Immature natural killer cell (primary cell): ENCODE measurements around the gene GLB1L2. TPM values are rescaled to one million over a fixed set of nuclear protein-coding genes. Genes with fewer than 3 reads are reported as not detected.
"Not testable (repeated sequence)": the region's sequence is repeated elsewhere in the genome, so short reads cannot be mapped to it uniquely, and the experiment has no call there.

ENCODE experiments used
- DNase-seq, 3 donors: peaks; one replicate each; pipeline ENCODE4 v3.0.0; 2022; ENCODE audit warnings: mixed read lengths in 1 of 3
- H3K27ac Mint-ChIP-seq, 6 donors: one replicate each; pipeline ENCODE4 v1.8.0; 2020; ENCODE audit warnings: mixed read lengths in 6 of 6, mild to moderate bottlenecking in 5 of 6, inconsistent platforms in 4 of 6, moderate library complexity in 3 of 6
- H3K27me3 Mint-ChIP-seq, 3 donors: one replicate each; pipeline ENCODE4 v1.8.0; 2020 to 2021; ENCODE audit warnings: low read depth in 3 of 3, mild to moderate bottlenecking in 3 of 3, mixed read lengths in 3 of 3, moderate library complexity in 3 of 3, inconsistent platforms in 1 of 3
- H3K36me3 Mint-ChIP-seq, 3 donors: one replicate each; pipeline ENCODE4 v1.8.0; 2020; ENCODE audit warnings: mixed read lengths in 3 of 3, inconsistent platforms in 2 of 3, mild to moderate bottlenecking in 2 of 3
- H3K4me1 Mint-ChIP-seq, 2 donors: one replicate each; pipeline ENCODE4 v1.8.0; 2020; ENCODE audit warnings: inconsistent platforms in 2 of 2, mild to moderate bottlenecking in 2 of 2, mixed read lengths in 2 of 2, moderate library complexity in 1 of 2
- H3K4me3 Mint-ChIP-seq, 5 donors: one replicate each; pipeline ENCODE4 v1.8.0; 2020; ENCODE audit warnings: mild to moderate bottlenecking in 5 of 5, mixed read lengths in 5 of 5, inconsistent platforms in 3 of 5, moderate library complexity in 3 of 5
- H3K9me3 Mint-ChIP-seq, 6 donors: one replicate each; pipeline ENCODE4 v1.8.0; 2020; ENCODE audit warnings: mild to moderate bottlenecking in 6 of 6, mixed read lengths in 6 of 6, inconsistent platforms in 4 of 6, moderate library complexity in 3 of 6
- polyA plus RNA-seq, 3 donors: library from polyadenylated mRNA; unstranded; fragments of 300-500 nt; fragmentation: Illumina TruSeq; gene quantifications; one replicate each; pipeline ENCODE4 v1.2.3, GENCODE V29; 2021

Gene GLB1L2
- polyA plus RNA-seq, 3 donors from 2014 or later = 1.4 to 1.7 TPM; not detected in 1

DNA sequence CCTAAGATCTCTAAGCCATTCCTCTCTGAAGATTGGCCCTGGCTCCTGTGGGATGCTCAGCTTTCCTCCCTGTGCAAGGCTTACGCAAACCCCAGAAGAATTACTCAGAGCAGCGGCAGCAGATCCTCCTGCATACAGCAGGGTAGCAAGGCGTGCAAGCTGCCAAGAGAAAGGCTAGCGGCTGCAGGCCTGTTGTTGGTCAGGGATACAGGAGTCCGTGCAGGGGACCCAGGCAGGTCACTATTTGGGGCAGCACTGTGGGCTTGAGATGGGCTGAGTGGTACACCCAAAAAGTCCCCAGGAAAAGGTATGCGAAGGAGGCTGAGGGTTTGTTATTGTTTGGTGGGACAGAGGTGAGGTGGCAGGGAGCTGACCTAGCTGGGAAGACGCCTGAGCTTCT, 1.5 kb downstream of the GLB1L2 start:
- DNase-seq = no peak
- no peaks in the 10 kb centered on the region for H3K36me3 Mint-ChIP-seq
- no peak overlapping the region for H3K27ac Mint-ChIP-seq
- peak overlapping the region in 4 of 5 donors; percentile 47 to 80 (median 76) for H3K4me3 Mint-ChIP-seq
- H3K9me3 Mint-ChIP-seq = no peaks in the 10 kb centered on the region
- peaks cover 9 to 12% (median 11%) of the 10 kb centered on the region in 3 donors for H3K27me3 Mint-ChIP-seq
- peaks cover 13 to 19% of the 10 kb centered on the region in 2 donors for H3K4me1 Mint-ChIP-seq

DNA sequence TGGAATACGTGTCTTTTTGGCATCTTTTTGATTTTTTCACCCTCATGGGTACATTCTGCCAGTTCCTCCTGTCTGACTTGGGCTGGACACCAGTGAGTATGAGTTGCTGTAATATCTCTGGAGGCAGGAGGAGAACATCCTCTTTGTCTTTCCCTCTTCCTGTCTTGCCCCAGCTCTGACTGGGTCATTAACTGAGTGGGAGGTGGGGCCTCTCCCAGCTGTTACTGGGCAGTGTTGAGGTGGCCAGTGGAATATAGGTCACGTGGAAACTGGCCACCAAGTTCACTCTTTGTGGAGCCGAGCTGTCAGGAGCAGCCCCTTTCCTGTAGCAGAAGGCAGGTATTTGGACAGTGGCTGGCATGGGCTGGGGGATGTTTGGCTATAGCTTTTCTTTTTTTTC, 2.2 kb downstream of the GLB1L2 start:
- no peak for DNase-seq
- Mint-ChIP-seq H3K4me3 (peak overlapping the region in 2 of 5 donors; percentile 22 to 47), H3K27me3 (peaks cover 9 to 14% (median 11%) of the 10 kb centered on the region in 3 donors), H3K9me3 (no peaks in the 10 kb centered on the region), H3K4me1 (peaks cover 13 to 19% of the 10 kb centered on the region in 2 donors), H3K27ac (no peak overlapping the region), H3K36me3 (no peaks in the 10 kb centered on the region)

DNA sequence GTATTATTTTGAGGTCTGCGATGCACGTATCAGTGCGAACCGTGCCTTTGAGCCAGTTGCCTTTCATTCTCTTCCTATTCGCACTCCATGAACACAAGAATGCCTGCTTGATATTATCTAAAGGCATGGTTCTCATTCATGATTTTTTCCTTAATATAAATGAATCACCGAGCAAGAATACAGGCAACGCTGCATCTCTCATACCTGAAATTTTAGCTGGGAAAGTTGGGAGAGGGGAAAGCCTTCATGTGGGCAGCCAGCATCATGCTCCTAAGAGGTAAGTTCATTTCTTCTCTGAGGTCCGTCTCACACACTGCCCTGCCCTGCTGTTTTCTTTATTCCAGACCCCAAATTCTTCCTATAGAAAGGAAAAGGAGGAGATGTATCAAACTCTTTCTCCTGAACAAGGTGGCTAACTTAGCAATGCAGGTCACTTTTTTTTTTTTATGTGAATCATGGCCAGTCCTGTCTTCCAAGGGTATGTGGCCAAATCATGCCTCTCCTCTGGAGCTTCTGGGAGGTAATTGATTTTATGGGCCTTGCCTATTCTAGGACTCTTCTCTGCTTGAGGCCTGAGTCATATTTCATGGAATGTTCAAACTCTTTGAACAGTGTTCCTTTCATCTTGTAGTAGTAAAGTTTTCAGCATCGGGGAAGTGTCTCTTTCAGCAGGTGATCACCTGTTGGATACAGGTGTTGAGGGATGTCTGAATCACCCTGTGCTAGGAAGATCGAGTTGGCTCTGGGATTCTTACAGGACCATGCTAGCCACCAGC, 3.2 kb downstream of the GLB1L2 start:
- no peak overlapping the region for H3K4me3 Mint-ChIP-seq
- H3K9me3 Mint-ChIP-seq = no peaks in the 10 kb centered on the region
- H3K36me3 Mint-ChIP-seq = no peaks in the 10 kb centered on the region
- H3K4me1 Mint-ChIP-seq = peaks cover 13 to 19% of the 10 kb centered on the region in 2 donors
- no peak overlapping the region for H3K27ac Mint-ChIP-seq
- no peak for DNase-seq
- H3K27me3 Mint-ChIP-seq = peaks cover 11 to 14% (median 11%) of the 10 kb centered on the region in 3 donors

DNA sequence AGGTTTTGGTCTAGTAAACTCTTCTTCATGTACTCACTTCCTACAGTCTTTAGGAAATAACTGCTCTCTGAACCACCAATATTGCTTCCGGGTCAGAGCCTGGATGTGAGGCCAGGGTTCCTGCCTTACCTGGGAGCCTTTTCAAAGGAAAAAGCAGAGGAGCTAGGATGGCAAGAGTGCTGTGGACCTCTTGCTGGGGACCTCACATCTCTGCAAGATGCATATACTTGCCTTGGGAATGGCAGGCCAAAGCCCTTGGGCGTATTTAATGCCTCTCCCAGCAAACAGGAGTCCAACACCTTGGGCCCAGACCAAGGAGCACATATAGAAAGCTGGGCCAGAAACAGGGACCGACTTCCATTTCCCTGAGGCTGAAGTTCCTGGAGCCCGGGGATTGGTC, 5.3 kb downstream of the GLB1L2 start:
- DNase-seq = no peak
- H3K36me3 Mint-ChIP-seq = no peaks in the 10 kb centered on the region
- peaks cover 6 to 10% (median 7%) of the 10 kb centered on the region in 3 donors for H3K27me3 Mint-ChIP-seq
- peaks cover 4 to 9% of the 10 kb centered on the region in 2 donors for H3K4me1 Mint-ChIP-seq
- H3K27ac Mint-ChIP-seq = no peak overlapping the region
- no peaks in the 10 kb centered on the region for H3K9me3 Mint-ChIP-seq
- no peak overlapping the region for H3K4me3 Mint-ChIP-seq

DNA sequence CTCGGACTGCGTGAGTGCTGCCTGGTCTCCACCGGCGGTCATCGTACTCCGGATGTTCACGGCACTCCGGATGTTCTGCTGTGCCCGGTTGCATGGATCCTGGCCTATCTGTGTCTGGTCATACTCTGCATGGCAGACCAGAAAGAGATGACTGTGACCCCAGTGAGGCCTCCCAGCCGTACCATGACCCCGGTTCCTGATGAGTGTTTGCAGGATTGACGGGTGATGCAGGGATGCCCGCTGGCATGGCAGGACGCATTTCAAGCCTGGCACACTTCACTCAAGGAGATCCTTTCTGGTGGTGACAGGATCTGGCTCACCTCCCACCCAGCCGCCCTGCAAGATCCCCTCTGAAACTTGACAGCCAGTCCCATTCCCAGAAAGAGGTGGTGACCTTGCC, 6.3 kb downstream of the GLB1L2 start:
- Mint-ChIP-seq H3K36me3 (no peaks in the 10 kb centered on the region), H3K9me3 (no peaks in the 10 kb centered on the region), H3K27me3 (peaks cover 3 to 7% (median 4%) of the 10 kb centered on the region in 3 donors), H3K27ac (no peak overlapping the region), H3K4me1 (peaks cover 0 to 2% of the 10 kb centered on the region in 2 donors), H3K4me3 (no peak overlapping the region)
- DNase-seq = no peak

DNA sequence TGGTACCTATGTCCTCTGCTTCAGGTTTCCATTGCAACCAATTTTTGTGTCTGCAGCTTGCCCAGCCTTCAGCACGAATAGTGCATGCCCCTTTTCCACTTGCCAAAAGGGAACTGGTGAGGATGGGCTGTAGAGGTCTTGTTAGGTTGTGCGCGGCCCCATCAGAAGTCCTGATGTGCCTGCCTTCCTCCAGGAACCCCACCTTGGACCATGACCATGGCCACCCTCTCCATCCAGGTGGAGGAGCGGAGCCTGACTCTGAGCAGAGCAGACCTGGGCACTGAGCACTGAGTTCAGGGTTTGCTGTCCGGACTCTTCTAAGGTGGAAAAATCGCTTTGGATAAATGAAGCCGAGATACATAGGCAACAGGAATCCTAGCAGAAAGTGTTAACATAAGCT, 6.9 kb downstream of the GLB1L2 start:
- DNase-seq = no peak
- Mint-ChIP-seq H3K4me1 (no peaks in the 10 kb centered on the region), H3K27ac (no peak overlapping the region), H3K4me3 (no peak overlapping the region), H3K9me3 (no peaks in the 10 kb centered on the region), H3K27me3 (peaks cover 3 to 4% (median 3%) of the 10 kb centered on the region in 3 donors), H3K36me3 (no peaks in the 10 kb centered on the region)

DNA sequence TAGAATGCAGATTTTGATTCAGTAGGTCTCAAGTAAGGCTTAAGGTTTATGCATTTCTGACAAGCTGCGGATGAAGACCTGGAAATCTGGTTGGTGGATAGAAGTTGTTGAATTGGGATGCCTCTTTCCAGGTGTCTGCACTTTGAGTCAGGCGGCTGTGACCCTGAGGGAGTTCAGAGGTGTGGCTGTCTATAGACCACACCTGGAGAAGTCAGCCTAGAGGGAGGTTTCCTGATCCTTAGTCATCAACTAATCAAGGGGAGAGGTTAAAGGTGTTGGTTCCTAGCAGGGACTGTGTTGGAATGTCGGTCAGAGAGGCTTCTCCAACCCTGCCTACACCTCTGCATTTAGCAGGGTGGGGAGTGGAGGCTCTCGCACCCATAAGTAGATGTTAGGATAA, 8.0 kb downstream of the GLB1L2 start:
- DNase-seq = no peak
- Mint-ChIP-seq H3K4me3 (no peak overlapping the region), H3K27ac (peak overlapping the region in 1 of 6 donors; percentile 35), H3K27me3 (peaks cover 3% of the 10 kb centered on the region in 3 donors), H3K36me3 (no peaks in the 10 kb centered on the region), H3K9me3 (no peaks in the 10 kb centered on the region), H3K4me1 (no peaks in the 10 kb centered on the region)

DNA sequence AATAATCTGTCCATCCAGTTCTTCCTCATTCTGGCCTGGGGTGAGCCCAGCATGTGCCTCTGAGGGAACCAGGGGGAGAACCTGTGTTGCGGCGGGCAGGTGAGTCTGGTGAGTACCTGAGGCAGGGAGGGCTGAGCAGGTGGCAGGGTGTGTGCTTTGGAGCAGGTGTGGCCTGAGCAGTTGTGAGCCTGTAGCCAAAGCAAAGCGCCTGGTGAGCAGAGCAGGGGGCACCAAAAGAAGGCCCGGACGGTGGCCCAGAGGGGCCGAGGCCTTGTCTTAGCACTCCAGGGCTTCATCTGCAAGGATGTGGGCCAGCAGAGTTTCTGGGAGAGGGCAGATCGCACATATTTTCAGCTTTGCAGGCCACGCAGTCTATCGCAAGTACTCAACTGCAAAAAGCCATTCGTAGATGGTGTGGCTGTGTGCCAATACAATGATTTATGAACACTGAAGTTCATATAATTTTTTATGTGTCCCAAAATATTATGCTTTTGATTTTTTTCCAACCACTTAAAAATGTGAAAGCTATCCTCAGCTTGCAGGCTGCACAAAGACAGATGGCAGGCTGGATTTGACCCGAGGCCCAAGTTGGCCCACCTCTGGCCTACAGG, 8.7 kb downstream of the GLB1L2 start:
- no peaks in the 10 kb centered on the region for H3K36me3 Mint-ChIP-seq
- H3K4me3 Mint-ChIP-seq = no peak overlapping the region

DNA sequence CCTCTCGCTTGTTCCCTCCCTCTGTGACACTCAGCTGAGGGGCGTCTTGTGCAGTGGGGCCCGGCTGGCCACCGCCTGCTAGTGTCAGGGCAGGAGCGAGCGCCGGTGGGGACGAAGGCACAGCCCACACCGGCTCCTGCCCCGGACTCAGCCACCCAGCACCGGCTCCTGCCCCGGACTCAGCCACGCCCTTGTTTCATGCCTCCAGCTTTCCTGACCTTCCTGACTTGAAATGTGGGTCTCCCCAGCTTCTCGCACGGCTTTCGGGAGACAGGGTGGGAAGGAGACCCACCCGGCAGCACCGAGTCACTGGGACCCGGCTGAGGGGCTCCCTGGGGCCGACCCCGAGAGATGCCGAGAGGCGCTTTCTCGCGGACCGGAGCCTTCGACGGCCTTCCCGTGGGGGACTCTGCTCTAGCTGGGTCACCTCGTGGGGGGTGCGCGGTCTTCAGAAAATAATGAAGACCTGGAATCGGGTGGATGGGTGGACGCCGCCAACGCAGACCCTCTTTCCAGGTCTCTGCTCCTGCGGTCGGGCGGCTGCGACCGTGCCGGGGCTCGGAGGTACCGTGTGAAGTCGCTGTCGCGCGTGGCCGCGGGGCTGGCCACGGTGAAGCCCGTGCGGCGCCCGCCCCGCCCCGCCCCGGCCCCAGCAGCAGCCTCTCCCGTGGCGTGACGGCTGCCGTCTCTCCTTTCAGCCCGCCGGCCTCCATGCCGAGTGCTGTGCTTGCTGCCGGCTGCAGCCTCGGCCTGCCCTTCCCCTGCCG, 10.2 kb downstream of the GLB1L2 start:
- DNase-seq = no peak
- H3K27me3 Mint-ChIP-seq = peaks cover 0 to 6% (median 3%) of the 10 kb centered on the region in 3 donors
- no peak overlapping the region for H3K4me3 Mint-ChIP-seq

More for the DNA sequence above, 8.7 kb downstream of the GLB1L2 start:
- Mint-ChIP-seq H3K27ac (peak overlapping the region in 1 of 6 donors; percentile 35), H3K27me3 (peaks cover 3 to 4% (median 3%) of the 10 kb centered on the region in 3 donors), H3K9me3 (no peaks in the 10 kb centered on the region), H3K4me1 (no peaks in the 10 kb centered on the region)
- DNase-seq = no peak

DNA sequence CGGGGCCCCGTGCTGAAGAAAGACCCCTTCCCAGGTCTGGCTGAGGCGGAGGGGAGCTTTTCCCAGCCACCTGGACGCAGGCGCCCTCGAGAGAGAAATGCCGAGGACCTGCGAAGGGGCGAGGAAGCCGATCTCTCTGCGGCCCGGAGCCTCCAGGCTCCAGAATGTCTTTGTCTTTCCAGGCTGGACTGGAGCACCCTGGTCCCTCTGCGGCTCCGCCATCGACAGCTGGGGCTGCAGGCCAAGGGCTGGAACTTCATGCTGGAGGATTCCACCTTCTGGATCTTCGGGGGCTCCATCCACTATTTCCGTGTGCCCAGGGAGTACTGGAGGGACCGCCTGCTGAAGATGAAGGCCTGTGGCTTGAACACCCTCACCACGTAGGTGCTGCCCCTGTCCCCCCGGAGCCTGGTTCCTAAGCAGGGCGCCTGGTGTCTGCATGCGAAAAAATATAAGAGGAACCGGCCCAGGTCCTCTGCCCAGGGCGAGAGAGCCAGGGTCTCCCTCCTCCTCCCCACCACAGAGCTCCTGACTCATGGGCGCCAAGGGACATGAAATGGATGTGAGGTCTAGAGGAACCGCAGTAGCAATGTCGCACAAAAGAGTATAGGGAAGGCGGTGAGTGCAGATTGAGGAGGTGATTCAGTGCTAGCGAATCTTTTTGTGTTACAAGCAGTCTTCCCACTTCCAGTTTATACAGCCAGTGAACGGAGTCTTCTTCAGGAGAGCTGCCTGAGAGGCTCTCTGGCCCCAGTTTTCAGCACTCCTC, 11.0 kb downstream of the GLB1L2 start:
- no peak for DNase-seq
- H3K27me3 Mint-ChIP-seq = peaks cover 3 to 6% (median 4%) of the 10 kb centered on the region in 3 donors
- peak overlapping the region in 1 of 6 donors; percentile 19 for H3K27ac Mint-ChIP-seq
- H3K9me3 Mint-ChIP-seq = no peaks in the 10 kb centered on the region
- H3K4me1 Mint-ChIP-seq = peaks cover 11 to 19% of the 10 kb centered on the region in 2 donors
- no peak overlapping the region for H3K4me3 Mint-ChIP-seq
- no peaks in the 10 kb centered on the region for H3K36me3 Mint-ChIP-seq

More for the DNA sequence above, 10.2 kb downstream of the GLB1L2 start:
- Mint-ChIP-seq H3K4me1 (peaks cover 5 to 11% of the 10 kb centered on the region in 2 donors), H3K9me3 (no peaks in the 10 kb centered on the region), H3K36me3 (no peaks in the 10 kb centered on the region), H3K27ac (no peak overlapping the region)

DNA sequence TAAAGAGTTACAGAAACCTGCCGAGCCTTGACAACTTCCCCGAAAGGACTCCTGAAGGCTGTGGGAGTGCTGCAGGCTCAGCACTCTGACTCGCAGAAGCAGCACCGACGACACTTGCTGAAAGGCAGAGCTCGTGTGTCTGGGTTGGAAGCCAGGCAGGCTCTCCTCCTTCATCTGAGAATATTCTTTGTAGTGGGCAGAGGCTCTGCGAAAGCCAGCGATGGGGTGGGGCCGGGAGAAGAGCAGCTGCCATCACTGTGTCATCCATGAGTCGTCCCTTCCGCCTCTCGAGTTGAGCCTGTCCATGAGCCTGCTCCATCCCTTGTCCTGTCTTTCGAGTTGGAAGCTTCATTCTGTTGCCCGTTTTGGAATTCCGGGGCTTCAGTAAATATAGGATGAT, 11.9 kb downstream of the GLB1L2 start:
- no peak for DNase-seq
- H3K36me3 Mint-ChIP-seq = no peaks in the 10 kb centered on the region
- no peak overlapping the region for H3K4me3 Mint-ChIP-seq
- H3K4me1 Mint-ChIP-seq = peaks cover 15 to 27% of the 10 kb centered on the region in 2 donors
- no peaks in the 10 kb centered on the region for H3K9me3 Mint-ChIP-seq
- H3K27ac Mint-ChIP-seq = peak overlapping the region in 1 of 6 donors; percentile 60
- peaks cover 0 to 6% (median 4%) of the 10 kb centered on the region in 3 donors for H3K27me3 Mint-ChIP-seq

DNA sequence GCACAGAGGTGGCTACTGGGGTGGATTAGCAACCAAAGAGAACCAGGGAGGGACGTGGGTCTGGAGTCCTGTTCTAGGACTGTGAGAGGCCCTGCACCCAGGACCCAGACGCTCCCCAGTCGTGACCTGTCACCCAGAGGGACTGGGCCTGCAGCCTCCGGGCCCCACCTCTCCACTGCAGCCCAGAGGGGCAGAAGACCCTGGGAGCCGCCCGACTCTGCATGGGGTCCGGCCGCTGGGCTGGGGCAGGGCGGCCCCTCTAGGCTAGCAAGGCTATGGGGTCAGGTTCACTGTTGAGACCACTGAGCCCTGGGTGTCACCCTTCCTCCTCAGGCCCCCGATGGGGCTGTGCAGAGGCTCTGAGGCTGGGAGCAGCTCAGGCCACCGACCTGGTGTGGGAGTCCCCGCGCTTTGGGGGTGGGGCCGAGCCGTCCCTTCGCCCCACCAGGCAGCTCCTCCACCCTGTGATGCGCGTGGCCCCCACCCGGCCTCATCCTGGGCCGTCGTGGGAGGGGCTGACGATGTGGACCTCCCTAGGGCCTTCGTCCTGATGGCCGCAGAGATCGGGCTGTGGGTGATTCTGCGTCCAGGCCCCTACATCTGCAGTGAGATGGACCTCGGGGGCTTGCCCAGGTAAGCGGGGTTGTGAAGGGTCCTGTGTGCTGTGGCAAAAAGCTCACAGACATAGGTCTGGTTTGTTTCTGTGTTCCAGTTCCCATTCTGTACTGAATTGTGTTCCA, 12.9 kb downstream of the GLB1L2 start:
- not testable (repeated sequence) for DNase-seq, H3K36me3 Mint-ChIP-seq

DNA sequence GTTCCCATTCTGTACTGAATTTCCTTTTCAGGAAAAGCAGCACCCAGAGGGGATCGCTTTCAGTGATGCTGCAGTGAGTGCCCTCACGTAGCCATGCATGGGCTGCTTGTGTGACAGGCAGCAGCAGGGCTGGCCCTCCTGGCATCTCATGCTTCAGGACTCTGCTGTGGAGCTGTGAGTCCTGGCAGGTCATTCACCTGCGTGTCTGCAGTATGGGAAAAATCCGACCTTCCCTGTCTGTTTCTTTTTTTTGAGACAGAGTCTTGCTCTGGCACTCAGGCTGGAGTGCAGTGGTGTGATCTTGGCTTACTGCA, 13.4 kb downstream of the GLB1L2 start:
- DNase-seq = no peak
- Mint-ChIP-seq H3K27ac (peak overlapping the region in 3 of 6 donors; percentile 31 to 74 (median 69)), H3K4me3 (no peak overlapping the region), H3K9me3 (no peaks in the 10 kb centered on the region), H3K27me3 (peaks cover 5 to 10% (median 6%) of the 10 kb centered on the region in 3 donors), H3K4me1 (peaks cover 30 to 42% of the 10 kb centered on the region in 2 donors), H3K36me3 (peaks cover 0 to 4% (median 0%) of the 10 kb centered on the region in 3 donors)

More for the DNA sequence above, 12.9 kb downstream of the GLB1L2 start:
- peaks cover 25 to 37% of the 10 kb centered on the region in 2 donors for H3K4me1 Mint-ChIP-seq
- not testable (repeated sequence) for H3K9me3 Mint-ChIP-seq, H3K4me3 Mint-ChIP-seq, H3K27me3 Mint-ChIP-seq, H3K27ac Mint-ChIP-seq
